RCC 7860 (cell line): Measurements from ENCODE around the gene TBK1.
"Not testable (repeated sequence)": the region's sequence is repeated elsewhere in the genome, so short reads cannot be mapped to it uniquely, and the experiment has no call there.

Source experiments
- DNase-seq: peaks from one replicate; pipeline ENCODE4 v3.0.0-alpha.2; 2015; ENCODE audit warnings: low spot score
- FAIRE-seq: peaks from 2 replicates; lab custom pipeline; 2012; peaks lifted over from hg19 to GRCh38; lab: Jason Lieb, UNC

TBK1 gene

DNA sequence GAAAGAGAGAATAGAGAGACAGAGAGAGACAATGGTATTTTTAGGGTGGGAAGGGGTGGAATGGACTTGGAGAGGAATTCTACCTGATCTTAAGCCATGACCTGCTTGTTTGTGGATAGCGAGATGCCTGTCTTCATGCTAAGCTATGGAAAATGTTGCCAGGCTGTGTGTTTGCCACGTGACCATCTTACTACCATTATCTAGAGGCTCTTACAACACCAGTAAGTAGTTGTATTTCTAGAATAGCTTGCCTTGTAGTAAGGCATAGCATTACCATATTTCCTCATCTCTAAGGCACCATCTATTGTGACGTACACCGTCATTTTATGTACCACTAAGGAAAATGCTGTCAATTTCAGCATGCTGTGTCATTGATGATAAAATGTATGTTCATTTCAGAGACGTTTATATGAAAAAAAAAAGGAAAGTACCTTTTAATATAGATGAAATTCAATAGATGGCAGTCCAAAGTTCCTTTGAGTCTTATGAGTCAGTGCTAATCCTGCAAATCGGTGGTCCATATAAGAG, 82.8 kb downstream of the TBK1 start:
- DNase-seq: no peak
- FAIRE-seq: no peak

DNA sequence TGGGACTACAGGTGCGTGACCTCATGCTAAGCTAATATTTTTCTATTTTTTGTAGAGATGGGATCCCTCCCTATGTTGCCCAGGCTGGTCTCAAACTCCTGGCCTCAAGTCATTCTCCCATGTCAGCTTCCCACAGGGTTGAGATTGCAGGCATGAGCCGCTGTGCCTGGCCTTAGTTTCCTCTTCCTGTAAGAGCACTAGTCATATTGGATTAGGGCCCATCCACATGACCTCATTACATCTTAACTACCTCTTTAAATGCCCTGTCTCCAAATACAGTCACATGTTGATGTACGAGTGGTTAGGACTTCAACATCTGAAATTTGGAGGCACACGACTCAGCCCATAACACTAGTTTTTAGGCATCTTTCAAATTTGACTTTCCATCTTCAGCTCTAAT, 86.2 kb downstream of the TBK1 start:
- no peak for FAIRE-seq
- no peak for DNase-seq

DNA sequence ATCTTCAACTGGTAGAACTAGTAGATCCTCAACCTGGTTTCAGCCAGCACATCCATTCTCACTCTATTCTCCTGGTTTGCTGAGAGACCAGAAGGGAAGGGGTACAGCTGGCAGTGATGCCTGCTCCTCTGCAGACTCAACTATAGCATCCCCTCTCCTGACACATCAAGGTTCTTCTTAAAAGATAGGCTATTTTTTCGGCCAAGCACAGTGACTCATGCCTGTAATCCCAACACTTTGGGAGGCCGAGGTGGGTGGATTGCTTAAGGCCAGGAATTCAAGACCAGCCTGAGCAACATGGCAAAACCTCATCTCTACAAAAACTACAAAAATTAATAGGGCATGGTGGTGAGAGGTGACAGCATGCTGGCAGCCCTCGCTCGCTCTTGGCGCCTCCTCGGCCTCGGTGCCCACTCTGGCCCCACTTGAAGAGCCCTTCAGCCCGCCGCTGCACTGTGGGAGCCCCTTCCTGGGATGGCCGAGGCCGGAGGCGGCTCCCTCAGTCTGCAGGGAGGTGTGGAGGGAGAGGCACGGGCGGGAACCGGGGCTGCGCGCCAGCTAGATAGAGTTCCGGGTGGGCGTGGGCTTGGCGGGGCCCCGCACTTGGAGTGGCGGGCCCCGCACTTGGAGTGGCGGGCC, 90.6 kb downstream of the TBK1 start:
- not testable (repeated sequence) for DNase-seq, FAIRE-seq

DNA sequence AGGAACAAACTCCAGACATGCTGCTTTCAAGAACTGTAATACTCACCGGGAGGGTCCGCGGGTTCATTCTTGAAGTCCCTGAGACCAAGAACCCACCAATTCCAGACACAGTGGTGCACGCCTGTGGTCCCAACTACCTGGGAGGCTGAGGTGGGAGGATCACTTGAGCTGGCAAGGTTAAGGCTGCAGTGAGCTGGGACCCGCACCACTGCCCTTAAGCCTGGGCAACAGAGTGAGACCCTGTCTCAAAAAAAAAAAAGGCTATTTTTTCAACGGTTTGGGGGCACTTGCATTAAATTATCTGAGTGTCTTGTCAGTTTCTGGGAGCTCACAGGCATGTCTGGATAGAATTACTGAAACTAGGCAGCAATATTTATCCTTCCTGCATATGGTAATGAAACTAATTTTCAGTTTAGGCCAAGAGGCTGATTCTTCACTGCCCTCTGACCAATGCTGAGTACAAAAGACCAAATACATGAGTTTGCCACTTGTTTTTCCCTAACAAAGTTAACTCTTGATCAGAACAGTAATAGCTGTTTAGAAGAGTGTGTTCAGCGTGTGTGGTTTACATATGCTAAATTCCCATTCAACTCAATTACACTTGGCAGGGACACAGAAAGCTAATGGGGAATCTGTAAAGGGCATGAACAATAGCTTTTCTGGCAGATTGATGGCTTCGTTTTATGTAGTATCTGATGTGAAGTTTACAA, 92.6 kb downstream of the TBK1 start:
- FAIRE-seq: no peak
- no peak for DNase-seq

DNA sequence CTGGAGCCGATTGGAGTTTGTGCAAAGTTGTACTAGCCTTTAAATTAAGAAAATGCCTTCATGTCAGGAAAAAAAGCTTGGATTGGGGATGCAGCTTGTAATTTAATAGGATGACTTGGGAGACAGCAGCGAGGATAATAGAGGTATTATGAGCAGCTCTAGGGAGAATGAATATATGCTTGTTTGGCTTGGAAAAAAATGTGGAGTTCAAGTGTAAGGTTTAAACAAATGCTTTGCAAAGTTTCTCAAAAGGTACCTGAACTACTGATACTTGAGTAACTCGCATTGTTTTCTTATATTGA, 93.1 kb downstream of the TBK1 start:
- DNase-seq (no peak), FAIRE-seq (no peak)

DNA sequence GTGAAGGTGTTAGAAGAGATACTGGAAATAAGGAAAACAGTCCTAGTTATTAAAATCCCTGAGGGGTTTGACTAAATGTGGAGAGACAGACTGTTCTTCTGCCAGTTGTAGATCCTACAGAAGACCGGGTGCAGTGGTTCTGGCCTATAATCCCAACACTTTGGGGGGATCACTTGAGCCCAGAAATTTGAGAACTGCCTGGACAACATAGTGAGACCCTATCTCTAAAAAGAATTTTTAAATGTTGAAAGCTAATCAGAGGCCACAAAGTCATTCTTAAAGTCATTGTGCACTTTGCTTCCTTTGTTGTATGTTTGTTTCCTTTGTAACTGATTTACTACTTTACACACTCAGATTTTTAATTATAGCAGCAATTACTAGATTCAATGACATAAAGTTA, 97.2 kb downstream of the TBK1 start:
- DNase-seq (no peak), FAIRE-seq (no peak)

DNA sequence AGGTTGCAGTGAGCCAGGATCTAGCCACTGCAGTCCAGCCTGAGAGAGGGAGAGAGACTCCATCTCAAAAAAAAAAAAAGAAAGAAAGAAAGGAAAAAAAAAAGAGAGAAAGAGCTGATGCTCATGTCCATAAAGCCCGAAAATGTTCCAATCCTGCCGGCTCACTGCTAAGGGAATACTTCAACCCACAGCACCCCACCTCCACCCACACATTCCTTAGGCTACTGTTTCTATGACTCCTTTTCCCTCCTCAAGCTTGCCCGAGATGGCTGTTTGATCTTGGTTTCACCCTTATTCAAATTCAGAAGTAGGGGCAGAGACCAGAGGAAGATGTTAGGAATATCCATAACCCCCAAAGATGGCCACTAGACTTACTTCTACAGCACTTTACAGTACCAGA, 98.8 kb downstream of the TBK1 start:
- FAIRE-seq (no peak), DNase-seq (no peak)

DNA sequence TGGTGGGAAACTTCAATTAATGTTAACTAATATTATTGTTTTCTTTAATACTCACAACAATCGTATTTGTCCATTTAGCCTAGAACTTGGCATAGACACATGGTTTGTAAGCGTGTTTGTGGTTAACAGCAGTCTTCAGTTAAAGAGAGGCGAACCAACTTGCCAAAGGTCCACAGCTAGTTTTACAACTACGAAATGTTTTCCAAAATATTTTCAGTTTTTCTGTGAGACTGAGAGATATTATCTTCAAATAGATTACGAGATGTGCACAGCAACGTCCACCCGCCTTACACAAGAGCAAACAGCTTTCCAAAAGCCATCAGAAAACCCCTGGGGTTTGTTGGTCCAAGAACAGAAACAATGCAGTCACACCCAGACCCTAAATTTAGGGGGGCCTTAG, 99.8 kb downstream of the TBK1 start:
- DNase-seq (no peak), FAIRE-seq (no peak)
